ENCODE results near the gene TEX29.

TEX29 gene

DNA sequence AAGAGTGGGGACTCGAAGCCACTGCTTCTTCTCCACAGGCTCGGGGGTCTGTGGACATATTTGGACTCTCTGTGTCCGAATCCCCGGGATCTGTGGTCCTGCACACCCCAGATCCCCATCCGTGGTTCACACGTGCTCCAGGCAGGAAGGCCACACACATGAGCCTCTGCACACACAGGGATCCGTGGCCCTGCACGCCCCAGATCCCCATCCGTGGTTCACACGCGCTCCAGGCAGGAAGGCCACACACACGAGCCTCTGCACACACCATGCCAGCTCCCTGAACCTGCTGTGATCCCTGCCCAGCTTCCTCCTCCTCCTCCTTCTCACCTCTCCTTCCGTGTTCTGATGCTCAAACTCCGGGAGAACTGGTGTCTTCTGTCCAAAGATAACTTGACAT, 3.1 kb downstream of the TEX29 start:
- DNase-seq, result no peak

DNA sequence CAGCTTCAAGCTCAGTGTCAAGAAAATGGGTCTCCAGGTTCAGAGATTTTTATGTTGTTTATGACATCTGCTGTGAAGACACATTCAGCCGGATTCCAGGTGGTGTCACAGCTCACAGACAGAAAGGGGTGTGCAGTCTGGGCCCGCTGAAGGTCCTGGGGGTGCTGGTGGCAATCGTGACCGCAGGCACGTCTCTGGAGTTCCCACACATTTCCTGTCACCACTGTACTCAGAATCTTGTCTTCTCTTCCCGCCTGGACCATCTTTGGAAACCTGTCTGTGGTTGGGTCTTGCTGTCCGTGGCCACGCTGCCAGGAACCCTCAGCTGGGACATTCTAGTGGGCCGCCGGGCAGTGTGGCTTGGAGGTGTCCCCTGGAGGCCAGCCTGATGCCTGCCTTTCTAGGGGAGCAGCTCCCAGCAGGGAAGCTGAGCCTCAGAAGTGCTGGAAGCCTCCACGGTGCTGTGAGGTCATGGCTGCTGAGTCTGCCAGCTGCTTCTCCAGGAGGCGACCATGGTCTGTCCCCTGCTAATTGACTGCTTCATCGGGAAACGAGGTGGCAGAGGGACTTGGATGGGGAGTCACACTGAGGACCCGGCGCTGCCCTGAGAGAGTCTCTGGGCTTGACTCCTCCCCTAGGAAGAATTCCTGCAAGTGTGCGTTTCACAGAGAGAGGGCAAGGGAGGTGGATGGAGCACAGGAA, 3.7 kb downstream of the TEX29 start:
- no peak for DNase-seq

DNA sequence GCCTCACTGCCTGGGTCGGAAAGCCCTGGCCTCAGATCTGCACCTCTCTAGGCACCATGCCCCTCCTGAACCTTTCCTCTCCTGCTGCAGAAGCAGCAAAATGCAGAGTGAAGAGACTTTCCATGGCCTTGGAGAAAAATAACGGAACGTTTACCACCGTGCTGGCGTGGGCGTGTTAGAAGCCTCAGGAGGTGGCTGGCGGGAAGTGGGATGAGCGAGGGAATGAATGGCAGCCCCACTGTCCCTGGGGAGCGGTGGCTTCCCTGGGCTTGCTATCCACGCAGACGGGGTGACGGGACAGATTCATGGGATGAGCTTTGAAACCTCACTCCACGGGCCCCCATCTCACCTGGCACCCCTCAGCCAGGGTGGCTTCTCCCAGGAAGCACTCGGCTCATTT, 4.3 kb downstream of the TEX29 start:
- DNase-seq, result no peak

DNA sequence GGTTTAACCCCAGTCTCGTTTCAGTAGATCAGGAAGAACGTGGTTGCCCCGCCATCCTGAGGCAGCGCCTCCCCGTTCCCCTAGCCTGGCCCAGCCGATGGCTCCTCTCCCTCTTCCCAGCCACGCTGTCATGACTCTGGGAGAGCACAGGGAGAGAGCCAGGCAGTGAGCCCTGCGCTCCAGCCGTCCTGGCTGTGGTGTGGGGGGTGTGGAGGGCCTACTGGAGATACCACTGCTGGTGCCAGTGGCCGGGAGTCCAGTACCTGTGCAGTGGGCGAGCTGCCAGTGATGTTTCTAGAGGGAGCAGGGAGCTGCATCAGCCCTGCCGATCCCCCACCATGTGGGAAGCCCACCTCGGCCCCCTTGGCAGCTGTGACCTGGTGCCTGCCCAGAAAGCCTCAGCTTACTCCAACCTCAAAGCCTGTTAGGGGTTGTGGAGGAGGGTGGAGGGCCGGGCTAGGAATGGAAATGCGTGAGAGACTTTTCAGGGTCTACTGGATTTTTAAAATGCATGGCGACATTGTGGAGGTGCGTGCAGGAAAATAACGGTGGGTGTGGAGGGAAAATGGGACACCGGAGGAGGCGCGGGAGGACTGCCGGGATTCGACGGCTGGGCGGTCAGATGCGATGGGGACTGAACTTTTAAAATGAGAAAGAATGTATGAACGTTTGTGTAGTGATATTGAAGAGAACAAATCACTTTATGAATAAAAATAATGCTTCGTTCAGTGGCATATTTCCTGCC, 4.9 kb downstream of the TEX29 start:
- no peak for DNase-seq

DNA sequence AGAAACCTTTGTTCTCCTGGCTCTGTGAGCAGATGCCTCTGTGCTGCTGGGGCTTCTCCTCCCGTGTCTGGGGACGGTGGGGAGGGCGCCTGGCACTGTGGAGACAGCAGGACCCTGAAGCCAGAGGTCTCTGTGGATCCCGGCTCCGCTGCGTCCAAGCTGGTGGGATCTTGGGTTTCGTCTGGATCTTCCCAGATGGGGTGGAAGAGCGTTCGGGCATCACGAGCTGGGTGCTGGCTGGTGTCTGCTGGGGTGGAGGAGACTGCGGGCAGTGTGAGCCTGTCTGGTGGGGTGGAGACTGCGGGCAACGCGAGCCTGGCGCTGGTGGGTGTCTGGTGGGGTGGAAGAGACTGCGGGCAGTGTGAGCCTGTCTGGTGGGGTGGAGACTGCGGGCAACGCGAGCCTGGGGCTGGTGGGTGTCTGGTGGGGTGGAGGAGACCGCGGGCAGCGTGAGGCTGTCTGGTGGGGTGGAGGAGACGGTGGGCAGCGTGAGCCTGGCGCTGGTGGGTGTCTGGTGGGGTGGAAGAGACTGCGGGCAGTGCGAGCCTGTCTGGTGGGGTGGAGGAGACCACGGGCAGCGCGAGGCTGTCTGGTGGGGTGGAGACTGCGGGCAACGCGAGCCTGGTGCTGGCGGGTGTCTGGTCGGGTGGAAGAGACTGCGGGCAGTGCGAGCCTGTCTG, 5.6 kb downstream of the TEX29 start:
- no peak for DNase-seq

DNA sequence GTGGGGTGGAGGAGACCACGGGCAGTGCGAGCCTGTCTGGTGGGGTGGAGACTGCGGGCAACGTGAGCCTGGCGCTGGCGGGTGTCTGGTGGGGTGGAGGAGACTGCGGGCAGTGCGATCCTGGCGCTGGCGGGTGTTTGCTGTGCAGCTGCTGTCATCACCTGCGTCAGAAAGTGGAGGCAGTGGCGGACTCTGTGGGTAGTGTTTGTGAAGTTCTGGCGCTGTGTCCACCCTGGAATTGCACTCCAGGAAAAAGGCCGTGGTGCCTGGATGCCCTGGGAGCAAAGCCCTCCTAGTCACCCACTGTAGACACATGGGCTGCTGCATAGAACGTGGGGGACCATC, 6.2 kb downstream of the TEX29 start:
- no peak for DNase-seq

DNA sequence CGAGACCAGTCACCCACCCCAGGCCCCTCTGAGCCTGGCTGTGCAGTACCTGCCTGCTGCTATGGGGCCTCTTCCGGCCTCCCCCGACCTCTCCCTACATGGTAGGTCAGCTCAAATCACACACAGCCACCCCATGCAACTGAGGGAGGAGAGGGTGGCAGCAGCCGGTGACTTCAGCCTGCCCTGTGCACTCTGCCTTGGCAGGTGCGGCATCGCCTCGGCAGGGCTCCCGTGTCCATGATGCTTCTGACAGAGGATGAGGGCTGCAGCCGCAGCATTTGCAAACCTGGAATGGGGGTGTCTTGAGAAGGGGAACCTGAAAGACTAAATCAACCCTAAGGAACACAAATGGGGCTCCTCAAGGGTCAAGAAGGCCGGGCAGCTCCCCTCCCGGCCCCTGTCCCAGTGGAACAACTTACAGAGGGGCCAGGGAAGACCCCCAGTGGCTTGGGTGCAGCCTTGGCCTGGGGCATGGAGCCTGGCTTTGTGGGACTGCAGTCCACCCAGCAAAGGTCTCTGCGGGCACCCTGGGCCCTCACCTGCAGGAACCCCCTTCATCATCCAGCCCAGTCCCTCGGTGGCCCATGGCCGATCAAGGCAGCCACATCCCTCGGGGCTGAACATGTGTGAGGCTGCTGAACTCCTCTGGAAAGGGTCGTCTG, 6.7 kb downstream of the TEX29 start:
- DNase-seq, result peak; percentile 42

DNA sequence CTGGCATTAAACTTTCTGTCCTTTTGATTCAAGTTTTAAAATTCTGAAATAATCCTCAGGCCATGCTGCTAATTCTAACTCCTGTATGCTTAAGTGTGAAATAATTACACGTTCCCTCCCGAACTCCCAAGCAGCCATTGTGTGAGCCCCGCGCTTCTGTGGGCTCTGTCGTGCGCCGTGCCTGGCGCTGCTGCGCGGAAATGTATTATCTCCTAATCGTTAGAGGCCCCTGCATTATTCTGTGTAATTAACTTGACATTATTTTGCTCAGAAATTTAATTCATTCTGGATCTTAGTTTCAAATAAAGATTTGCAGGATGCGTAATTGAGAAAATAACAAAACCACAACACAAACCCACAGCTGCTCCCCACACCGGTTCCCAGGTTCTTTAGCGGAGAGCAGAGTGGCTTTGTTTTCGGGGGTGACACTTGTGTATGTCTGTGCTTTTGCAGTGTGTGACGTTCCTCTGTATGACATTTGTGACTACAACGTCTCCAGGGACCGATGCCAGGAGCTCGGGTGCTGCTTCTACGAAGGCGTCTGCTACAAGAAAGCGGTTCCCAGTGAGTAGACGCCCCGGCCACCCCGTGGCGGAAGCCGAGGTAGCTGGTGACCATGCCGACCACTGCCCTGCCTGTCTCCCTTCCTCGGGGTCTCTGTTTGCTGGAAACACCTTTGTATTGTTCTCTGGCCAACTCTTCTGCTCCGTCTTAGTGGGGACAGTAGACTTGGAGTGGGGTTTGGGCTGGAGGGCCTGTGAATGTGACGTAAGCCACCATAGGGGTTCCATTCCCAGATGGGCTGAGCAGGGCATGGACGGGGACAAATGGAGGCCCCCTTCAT, 7.5 kb downstream of the TEX29 start:
- DNase-seq, result peak; percentile 21

DNA sequence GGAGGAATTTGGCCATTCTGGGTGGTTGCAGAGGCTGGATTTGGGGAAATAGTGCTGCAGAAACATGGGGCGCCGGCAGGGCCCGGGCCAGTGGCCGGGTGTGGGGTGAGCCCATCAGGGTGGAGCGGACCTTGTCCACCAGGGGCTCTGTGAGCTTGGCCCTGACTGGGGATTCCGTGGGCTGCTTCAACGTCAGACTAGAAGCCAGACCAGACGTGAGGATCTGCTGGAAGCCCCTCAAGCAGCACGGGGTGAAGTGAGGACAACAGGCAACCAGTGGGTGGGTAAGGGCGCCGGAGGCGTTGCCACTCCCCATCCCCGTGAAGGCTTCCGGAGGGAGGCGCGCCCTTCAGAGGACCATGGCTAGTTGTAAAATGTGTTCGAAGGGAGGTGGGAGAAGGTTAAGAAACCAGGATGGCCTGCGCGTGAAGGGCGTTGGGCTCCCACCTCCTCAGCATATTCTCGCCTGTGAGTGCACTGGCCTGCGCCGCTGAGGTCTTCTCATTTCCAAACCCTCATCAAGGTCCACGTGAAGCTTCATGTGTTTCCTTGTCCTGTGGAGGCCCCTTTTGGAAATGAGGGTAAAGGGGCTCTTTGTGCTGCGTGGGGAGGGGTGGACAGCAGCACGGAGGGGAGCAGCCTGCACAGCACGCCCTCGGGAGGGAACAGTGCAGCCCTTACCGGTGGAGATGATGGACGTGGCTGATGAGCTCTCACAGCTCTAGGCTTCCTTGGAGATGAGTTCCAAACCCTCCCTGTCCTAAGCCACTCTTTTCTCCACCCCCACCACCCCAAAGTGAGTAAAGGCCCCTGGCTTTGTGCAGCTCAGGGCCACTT, 8.3 kb downstream of the TEX29 start:
- DNase-seq, result peak; percentile 42

DNA sequence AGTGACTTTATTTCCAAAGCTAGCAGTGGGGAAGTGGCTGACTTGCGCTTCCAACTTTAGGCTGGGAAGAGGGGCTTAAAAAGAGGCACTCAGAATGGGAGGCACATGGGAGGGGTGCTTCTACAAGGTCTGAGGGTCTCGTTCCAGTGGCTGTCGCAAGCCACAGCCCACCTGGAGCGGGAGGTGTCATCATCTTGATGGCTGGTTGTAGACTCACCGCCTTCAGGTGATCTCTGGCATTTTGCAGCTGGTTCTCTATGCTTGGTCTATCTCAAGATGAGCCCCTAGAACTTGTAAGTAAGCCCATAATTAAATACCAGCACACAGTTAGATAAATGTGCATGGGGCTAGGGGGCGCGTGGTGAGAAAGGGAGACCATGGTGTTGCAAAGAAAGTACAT, 9.2 kb downstream of the TEX29 start:
- peak; percentile 28 for DNase-seq

DNA sequence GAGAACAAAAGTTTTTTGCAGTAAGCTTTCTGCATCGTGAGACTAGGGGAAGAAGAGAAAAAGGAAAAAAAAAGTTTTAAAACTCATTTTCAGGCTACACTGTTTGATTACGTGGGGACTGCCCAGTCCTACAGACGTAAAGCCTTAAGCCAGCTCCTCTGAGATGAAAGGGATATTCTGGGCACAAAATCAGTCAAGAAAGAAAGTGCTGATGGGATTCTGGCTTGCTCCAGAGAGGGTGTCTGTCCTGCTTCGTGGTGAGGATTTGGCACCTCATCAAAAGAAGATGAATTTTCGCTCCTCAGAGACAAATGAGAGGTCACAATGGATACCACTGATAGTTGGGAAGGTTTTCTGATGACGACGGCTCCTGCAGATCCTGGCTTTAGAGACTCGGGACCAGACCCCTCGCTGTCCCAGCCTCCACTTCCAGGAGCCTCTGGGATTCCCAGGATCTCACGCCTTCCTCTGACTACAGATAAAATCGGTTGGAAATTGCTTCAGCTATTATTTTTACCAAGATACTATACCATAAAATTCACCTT, 9.7 kb downstream of the TEX29 start:
- DNase-seq, result no peak

DNA sequence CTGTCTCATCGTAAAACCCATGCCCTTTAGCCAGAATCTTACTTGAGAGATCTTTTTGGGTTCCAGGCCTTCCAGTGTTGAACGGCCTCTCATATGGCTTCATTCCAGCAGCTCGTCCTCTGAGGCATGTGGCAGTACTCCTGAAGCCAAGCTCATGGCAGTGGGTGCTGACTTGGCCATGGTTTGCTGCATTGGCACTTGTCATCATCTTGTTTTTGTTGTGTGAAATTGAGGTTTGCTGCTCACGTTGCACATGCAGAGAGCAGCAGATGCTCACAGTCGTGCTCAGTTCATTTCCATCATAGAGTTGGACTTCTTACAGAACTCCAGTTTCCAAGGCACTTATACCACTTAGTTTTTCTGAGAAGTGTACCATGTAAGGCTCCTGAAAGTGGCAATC, 14.9 kb downstream of the TEX29 start:
- peak; percentile 3 for DNase-seq

DNA sequence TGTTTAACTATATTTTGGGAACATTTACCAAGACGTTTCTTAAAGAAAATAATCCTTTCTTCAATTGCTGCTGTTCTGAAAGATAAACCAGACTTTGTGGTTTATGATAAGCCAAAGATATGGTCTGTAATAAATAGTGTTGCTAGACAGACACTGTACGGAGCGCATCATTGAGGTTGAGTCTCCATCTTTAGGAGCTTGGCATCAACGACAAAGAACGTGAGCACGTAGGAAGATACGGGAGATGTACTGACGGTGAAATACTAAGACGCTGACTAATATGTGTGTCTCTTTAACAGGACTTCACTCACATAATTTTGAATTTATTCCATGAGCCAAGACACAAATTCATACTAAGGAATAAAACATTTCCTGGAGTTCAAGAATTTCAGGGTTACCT, 16.2 kb downstream of the TEX29 start:
- no peak for DNase-seq

DNA sequence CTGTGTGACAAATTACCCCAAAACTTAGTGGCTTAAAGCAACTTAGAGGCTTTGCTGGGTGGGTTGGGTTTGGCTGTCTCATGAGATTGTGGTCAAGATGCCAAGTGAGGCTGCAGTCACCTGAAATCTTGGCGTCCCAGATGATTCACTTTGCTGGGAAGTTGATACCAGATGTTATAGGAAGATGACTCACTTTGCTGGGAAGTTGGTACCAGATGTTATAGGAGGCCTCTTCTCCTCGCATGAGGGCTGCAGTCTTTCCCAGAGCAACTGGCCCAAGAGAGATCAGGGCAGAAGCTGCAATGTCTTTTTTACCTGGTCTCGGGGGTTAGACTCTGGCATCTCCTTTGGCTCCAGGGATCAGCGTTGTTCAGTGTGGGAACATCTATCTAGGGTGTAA, 16.8 kb downstream of the TEX29 start:
- peak; percentile 19 for DNase-seq

DNA sequence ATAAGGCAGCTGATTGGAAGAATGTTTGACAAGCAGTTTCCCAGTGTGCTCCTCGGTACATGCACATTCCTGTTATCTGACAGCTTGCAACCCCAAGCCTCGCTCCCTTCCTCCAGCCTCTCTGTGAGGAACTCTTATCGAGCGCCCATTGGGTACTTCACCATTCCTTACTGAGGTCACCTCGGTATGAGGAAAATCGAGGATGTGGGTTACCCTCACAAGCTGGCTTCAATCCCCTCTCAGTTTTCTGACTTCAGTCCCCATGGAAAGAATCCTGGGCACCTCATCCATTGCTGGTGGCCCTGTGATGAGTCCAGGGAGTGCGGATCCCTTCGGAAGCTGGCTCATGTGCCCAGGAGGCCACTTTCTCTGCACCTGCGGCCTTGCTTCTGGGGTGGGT, 17.3 kb downstream of the TEX29 start:
- DNase-seq, result peak; percentile 13

DNA sequence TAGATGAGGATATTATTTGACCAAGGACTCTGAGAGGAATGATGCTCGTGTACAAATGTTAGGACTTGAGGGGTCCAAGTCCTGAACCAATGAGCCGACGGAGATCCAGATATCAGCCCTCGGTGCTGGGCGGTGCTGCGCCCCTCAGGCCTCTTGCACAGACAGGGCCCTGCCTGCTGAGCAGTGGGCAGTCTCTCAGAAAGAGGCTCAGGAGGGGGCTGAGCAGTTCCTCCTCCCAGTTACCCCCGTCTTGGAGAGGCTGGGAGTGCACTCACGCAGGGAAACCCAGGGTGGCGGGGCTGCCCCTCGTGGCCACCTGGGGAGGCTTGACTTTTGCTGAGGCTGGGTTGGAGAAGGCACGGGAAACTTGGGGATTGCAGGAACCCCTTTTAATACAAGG, 18.4 kb downstream of the TEX29 start:
- DNase-seq, result no peak

DNA sequence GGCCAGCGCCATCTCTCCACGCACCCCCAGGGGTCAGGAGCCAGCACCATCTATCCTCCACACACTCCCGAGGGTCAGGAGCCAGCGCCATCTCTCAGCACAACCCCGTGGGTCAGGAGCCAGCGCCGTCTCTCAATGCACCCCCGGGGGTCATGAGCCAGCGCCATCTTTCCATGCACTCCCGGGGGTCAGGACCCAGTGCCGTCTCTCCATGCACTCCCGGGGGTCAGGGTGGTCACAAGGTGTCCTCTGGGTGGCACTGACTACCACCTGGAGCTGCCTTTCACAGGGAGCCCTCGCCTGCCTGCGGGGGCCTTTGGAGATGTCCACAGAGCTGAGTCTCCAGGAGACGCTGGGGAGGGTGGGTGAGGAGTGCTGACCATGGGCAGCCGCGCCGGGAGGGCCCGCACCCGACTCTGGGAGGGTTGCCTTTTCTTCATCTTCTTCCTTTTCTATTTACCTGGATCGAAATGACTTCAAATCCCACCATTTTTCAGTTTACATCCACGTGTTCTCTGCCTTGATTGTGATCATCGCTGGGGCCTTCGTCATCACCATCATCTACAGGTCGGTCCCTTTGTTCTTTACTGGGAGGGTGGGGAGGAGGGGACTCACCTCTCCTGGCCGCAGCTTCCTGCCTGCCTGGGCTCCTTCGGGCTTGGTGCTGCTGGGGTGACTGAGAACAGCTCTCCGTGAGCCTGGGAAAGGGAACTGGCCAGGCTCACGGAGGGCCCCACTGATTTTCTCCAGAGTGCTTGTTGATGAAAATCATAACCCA, 19.1 kb downstream of the TEX29 start:
- DNase-seq, result no peak

DNA sequence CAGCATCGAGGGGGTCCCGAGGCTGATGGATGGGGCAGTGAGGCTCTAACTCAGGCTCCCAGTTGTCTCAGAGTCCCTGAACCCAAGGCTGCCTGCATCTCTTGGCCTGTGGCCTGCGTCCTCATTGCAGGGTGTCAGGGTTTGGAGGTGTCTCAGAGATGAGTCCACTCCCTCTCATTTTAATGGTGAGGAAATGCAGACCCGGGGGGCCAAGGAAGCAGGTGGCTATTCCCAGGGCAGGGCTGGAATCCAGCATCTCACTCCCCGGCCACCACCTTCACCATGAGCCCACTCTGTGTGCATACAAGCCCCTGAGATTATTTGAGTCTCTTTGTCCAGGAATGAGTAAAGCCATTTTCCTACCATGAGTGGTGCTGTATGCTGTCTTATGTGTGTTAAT, 21.4 kb downstream of the TEX29 start:
- DNase-seq, result no peak

DNA sequence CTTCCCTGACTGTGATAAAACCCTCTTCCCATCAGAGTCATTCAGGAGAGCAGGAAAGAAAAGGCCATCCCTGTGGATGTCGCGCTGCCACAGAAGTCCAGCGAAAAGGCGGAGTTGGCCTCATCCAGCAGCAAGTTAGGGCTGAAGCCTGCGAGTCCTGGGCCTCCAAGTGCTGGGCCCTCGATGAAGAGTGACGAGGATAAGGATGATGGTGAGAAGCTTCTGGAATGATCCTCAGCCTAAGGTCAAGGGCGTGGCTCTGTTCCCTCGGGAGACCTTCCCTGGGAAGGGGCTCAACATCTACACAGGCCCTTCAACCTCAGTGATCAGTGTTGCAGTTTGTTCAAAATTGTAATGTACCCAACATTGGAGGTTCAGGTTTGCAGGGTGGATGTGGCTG, 22.3 kb downstream of the TEX29 start:
- DNase-seq, result no peak

DNA sequence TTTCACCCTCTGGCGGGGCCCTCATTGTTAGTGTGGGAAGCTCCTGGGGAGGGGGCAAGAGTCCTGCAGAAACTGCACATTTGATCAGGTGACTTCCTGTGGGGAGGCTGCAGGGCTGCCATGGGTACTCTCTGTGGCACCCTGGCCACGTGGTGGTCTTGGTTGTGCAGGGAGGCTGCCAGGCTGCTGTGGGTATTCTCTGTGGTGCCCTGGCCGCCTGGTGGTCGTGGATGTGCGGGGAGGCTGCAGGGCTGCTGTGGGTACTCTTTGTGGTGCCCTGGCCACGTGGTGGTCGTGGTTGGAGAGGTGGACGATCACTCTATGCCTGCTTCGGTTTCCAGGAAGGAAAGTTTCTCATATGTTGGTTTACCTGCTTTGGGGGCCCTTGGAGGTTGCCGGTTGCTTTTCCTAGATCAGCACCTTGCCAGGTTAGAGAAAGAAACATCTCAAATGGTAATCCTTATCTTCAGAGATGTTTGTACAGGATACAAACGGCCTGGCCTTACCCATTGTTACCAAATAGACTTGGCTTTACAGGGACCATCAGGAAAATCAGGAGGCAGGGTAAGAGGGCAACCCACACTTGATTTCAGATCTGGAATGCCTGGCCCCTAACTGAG, 22.9 kb downstream of the TEX29 start:
- no peak for DNase-seq

Measured in activated CD8-positive, alpha-beta memory T cell treated with anti-CD3 and anti-CD28 coated beads for 24 hours (primary cell).